ENCODE measurements around the gene ITGB2. TPM values are rescaled to one million over a fixed set of nuclear protein-coding genes. Genes with fewer than 3 reads are reported as not detected.
"Not testable (repeated sequence)": the region's sequence is repeated elsewhere in the genome, so short reads cannot be mapped to it uniquely, and the experiment has no call there.

The ITGB2 gene
- total RNA-seq, 2 donors from 2014 or later: 13.1 to 27.1 TPM

DNA sequence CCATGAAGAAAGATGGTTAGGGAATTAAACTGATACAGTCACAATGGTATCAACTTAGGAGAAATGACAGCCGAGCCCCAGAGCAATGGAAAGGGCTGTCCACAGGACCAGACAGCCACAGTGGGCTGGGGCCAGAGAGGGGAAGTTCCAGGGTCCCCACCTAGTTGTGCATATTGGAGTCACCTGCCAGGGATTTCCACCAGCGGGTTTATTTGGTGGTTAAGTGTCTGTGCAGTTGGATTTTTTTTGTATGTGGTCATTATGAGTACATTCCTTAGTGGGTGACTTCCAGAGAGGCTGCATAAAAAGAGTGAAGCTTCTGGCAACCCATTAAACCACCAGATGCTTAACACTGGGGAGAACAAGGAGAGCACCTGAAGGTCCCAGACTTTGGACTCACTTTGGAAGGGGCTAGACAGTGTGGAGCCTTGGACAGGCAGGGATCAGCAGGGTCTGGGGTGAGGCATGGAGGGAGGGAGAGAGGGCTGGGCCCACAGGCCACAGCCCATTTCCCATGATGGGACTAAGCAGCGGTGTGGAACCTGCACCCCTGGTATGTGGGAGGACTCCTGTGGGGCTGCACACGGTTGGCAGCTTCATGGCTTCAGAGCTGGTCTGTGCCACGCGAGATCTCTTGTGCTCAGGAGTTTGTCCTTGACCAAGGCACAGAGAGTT lies 39.4 kb downstream of the ITGB2 start:
- Histone ChIP-seq H3K4me1 (no peaks in the 10 kb centered on the region), H3K9ac (ENCODE audit: low read depth in 2 of 2, low read length in 2 of 2) (no peak overlapping the region), H3K36me3 (no peaks in the 10 kb centered on the region), H3K4me3 (no peak overlapping the region), H3K27me3 (no peaks in the 10 kb centered on the region), H3K27ac (no peak overlapping the region), H3K9me3 (no peaks in the 10 kb centered on the region)
- DNase-seq: no peak
- intact Hi-C loops (cut with DNase I): no loop called here
- TF ChIP-seq, protein P1, sequence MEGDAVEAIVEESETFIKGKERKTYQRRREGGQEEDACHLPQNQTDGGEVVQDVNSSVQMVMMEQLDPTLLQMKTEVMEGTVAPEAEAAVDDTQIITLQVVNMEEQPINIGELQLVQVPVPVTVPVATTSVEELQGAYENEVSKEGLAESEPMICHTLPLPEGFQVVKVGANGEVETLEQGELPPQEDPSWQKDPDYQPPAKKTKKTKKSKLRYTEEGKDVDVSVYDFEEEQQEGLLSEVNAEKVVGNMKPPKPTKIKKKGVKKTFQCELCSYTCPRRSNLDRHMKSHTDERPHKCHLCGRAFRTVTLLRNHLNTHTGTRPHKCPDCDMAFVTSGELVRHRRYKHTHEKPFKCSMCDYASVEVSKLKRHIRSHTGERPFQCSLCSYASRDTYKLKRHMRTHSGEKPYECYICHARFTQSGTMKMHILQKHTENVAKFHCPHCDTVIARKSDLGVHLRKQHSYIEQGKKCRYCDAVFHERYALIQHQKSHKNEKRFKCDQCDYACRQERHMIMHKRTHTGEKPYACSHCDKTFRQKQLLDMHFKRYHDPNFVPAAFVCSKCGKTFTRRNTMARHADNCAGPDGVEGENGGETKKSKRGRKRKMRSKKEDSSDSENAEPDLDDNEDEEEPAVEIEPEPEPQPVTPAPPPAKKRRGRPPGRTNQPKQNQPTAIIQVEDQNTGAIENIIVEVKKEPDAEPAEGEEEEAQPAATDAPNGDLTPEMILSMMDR (IDR thresholded peaks at IDR 0.05): no peak

GRCh38 chr21:44880405-44881197 lies 40.1 kb downstream of the ITGB2 start:
- Histone ChIP-seq H3K27ac (peak overlapping the region; percentile 7), H3K4me3 (no peak overlapping the region), H3K27me3 (no peaks in the 10 kb centered on the region), H3K9me3 (no peaks in the 10 kb centered on the region), H3K36me3 (no peaks in the 10 kb centered on the region), H3K4me1 (no peaks in the 10 kb centered on the region), H3K9ac (ENCODE audit: low read depth in 2 of 2, low read length in 2 of 2) (peak overlapping the region in 1 of 2 donors; percentile 4)
- TF ChIP-seq, protein P1 (IDR thresholded peaks at IDR 0.05): no peak
- intact Hi-C loops (cut with DNase I): no loop called here
- no peak for DNase-seq

- H3K9me3 ChIP-seq; H3K9ac ChIP-seq (ENCODE audit: low read depth in 2 of 2, low read length in 2 of 2); H3K36me3 ChIP-seq; intact Hi-C loops (cut with DNase I); H3K4me1 ChIP-seq; H3K4me3 ChIP-seq; DNase-seq; H3K27me3 ChIP-seq: not testable (repeated sequence)
- peak overlapping the region; percentile 84 for H3K27ac ChIP-seq
These were observed 41.5 kb downstream of the ITGB2 start for GRCh38 chr21:44879238-44879637.

DNA sequence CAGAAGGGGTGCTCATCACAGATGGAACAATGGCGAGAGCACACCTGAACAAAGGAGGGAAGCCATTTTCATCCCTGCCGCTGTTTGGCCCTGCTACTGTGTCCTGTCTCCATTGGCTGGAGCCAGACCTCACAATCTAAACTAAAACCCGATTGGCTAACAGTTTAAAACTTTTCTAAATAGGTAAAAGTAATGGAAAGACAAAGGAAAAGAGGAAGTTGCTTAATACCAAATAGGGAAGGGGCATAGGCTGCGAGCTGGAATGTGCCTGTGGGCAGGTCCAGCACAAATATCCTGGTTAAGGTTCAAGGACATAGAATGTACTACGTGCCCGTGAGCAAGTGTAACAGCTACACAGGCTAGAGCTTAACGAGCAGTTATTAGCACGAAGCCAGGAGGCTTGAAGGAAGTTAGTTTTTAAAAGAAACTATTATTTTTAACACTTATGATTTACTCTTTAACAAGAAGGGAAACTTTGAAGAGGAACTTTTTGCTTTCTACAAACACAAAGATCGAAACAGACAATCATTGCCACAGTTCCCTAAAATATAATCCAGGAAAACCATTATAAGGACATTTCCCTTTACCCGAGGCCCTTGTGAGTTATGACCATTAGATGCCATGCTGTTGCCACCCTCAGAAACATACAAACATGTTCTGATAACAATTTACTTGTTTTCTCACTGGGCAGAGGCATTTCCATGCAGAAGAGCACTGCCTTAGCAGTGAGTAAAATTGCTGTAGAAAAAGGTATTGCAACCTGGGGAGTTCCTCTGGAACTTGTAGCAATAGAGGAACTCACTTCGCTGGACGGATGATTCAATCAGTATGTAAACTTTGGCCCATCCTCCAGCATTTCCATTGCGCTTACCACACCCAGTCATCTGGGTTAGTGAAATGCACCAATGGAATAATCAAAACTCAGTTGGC lies 42.4 kb downstream of the ITGB2 start:
- no peaks in the 10 kb centered on the region for H3K4me1 ChIP-seq
- DNase-seq: peak; percentile 63

GRCh38 chr21:44876849-44877575 lies 43.7 kb downstream of the ITGB2 start:
- H3K4me1 ChIP-seq: no peaks in the 10 kb centered on the region
- no peaks in the 10 kb centered on the region for H3K36me3 ChIP-seq
- H3K27me3 ChIP-seq: no peaks in the 10 kb centered on the region
- H3K4me3 ChIP-seq: no peak overlapping the region
- TF ChIP-seq, protein P1 (IDR thresholded peaks at IDR 0.05): no peak
- H3K27ac ChIP-seq: peak overlapping the region; percentile 84
- DNase-seq: no peak
- intact Hi-C loops (cut with DNase I): no loop called here
- no peaks in the 10 kb centered on the region for H3K9me3 ChIP-seq
- no peak overlapping the region for H3K9ac ChIP-seq (ENCODE audit: low read depth in 2 of 2, low read length in 2 of 2)

More for the DNA sequence above, 42.4 kb downstream of the ITGB2 start:
- Histone ChIP-seq H3K9me3 (no peaks in the 10 kb centered on the region), H3K4me3 (no peak overlapping the region), H3K36me3 (no peaks in the 10 kb centered on the region), H3K27ac (peak overlapping the region; percentile 84), H3K27me3 (no peaks in the 10 kb centered on the region), H3K9ac (ENCODE audit: low read depth in 2 of 2, low read length in 2 of 2) (no peak overlapping the region)
- TF ChIP-seq, protein P1 (IDR thresholded peaks at IDR 0.05): no peak
- intact Hi-C loops (cut with DNase I): no loop called here
